ENCODE data around the gene SBNO1.

The SBNO1 gene

GRCh38 chr12:123404581-123404980 is 39.9 kb upstream of the SBNO1 start:
- Histone ChIP-seq H4K20me1 (ENCODE audit: control insufficient read depth, insufficient read depth, low read depth, low read length) (no peaks in the 10 kb centered on the region), H3K27ac (ENCODE audit: low read depth, low read length) (no peak overlapping the region), H3K4me1 (ENCODE audit: control insufficient read depth, low read length) (no peaks in the 10 kb centered on the region), H3K27me3 (ENCODE audit: control insufficient read depth, low read length) (no peaks in the 10 kb centered on the region), H3K4me3 (ENCODE audit: low read length) (no peak overlapping the region), H3F3A (ENCODE audit: control insufficient read depth, insufficient read depth) (no peaks in the 10 kb centered on the region), H3K9me3 (ENCODE audit: control insufficient read depth, insufficient read depth, low read length) (no peaks in the 10 kb centered on the region), H3K36me3 (ENCODE audit: control insufficient read depth, low read length) (peaks cover 52% of the 10 kb centered on the region), H3K9me2 (replicated peaks; ENCODE audit: control insufficient read depth, low read length) (no peaks in the 10 kb centered on the region), H3K79me2 (ENCODE audit: control insufficient read depth, low read length) (peaks cover 29% of the 10 kb centered on the region), H3K4me2 (ENCODE audit: low read length) (no peak overlapping the region)
- TF ChIP-seq, protein P1, sequence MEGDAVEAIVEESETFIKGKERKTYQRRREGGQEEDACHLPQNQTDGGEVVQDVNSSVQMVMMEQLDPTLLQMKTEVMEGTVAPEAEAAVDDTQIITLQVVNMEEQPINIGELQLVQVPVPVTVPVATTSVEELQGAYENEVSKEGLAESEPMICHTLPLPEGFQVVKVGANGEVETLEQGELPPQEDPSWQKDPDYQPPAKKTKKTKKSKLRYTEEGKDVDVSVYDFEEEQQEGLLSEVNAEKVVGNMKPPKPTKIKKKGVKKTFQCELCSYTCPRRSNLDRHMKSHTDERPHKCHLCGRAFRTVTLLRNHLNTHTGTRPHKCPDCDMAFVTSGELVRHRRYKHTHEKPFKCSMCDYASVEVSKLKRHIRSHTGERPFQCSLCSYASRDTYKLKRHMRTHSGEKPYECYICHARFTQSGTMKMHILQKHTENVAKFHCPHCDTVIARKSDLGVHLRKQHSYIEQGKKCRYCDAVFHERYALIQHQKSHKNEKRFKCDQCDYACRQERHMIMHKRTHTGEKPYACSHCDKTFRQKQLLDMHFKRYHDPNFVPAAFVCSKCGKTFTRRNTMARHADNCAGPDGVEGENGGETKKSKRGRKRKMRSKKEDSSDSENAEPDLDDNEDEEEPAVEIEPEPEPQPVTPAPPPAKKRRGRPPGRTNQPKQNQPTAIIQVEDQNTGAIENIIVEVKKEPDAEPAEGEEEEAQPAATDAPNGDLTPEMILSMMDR (IDR thresholded peaks at IDR 0.05; ENCODE audit: low read depth, low read length, poor library complexity, severe bottlenecking) = no peak
- TF ChIP-seq EZH2phosphoT487 (IDR thresholded peaks at IDR 0.05; ENCODE audit: borderline replicate concordance, low read length) = no peak

- Histone ChIP-seq H3K4me2 (ENCODE audit: low read length) (no peak overlapping the region), H3K79me2 (ENCODE audit: control insufficient read depth, low read length) (peaks cover 54% of the 10 kb centered on the region), H3K36me3 (ENCODE audit: control insufficient read depth, low read length) (peaks cover 65% of the 10 kb centered on the region), H4K20me1 (ENCODE audit: control insufficient read depth, insufficient read depth, low read depth, low read length) (no peaks in the 10 kb centered on the region), H3K9me2 (replicated peaks; ENCODE audit: control insufficient read depth, low read length) (no peaks in the 10 kb centered on the region), H3K9me3 (ENCODE audit: control insufficient read depth, insufficient read depth, low read length) (no peaks in the 10 kb centered on the region), H3K27me3 (ENCODE audit: control insufficient read depth, low read length) (no peaks in the 10 kb centered on the region), H3K27ac (ENCODE audit: low read depth, low read length) (no peak overlapping the region), H3K4me3 (ENCODE audit: low read length) (no peak overlapping the region), H3K4me1 (ENCODE audit: control insufficient read depth, low read length) (no peaks in the 10 kb centered on the region), H3F3A (ENCODE audit: control insufficient read depth, insufficient read depth) (no peaks in the 10 kb centered on the region)
- no peak for TF ChIP-seq EZH2phosphoT487 (IDR thresholded peaks at IDR 0.05; ENCODE audit: borderline replicate concordance, low read length)
- TF ChIP-seq, protein P1 (IDR thresholded peaks at IDR 0.05; ENCODE audit: low read depth, low read length, poor library complexity, severe bottlenecking) = no peak
These were observed 37.4 kb upstream of the SBNO1 start for GRCh38 chr12:123401753-123402683.

DNA sequence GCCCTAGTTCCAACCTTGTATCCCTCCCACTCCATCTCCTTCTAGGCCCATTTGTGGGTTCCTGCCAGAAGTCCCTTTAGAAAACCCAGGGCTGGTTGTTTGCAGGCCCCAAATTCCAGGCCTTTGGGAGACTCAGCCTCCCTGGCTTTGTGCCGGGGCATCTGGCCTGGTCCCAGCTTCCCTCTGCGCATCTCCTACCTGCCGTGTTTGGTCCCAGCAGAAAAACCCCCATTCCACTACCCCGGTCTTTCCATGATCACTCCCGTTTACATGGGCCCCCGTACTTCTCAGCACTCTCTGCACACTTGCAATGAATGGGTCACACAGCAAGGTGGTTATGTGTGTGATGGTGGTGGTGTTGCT is 34.6 kb upstream of the SBNO1 start:
- H3K36me3 ChIP-seq (ENCODE audit: control insufficient read depth, low read length) = peaks cover 72% of the 10 kb centered on the region
- no peaks in the 10 kb centered on the region for H3K9me3 ChIP-seq (ENCODE audit: control insufficient read depth, insufficient read depth, low read length)
- no peaks in the 10 kb centered on the region for H3F3A ChIP-seq (ENCODE audit: control insufficient read depth, insufficient read depth)
- no peak overlapping the region for H3K27ac ChIP-seq (ENCODE audit: low read depth, low read length)
- H3K9me2 ChIP-seq (replicated peaks; ENCODE audit: control insufficient read depth, low read length) = no peaks in the 10 kb centered on the region
- H3K4me3 ChIP-seq (ENCODE audit: low read length) = no peak overlapping the region
- H3K27me3 ChIP-seq (ENCODE audit: control insufficient read depth, low read length) = no peaks in the 10 kb centered on the region
- H4K20me1 ChIP-seq (ENCODE audit: control insufficient read depth, insufficient read depth, low read depth, low read length) = no peaks in the 10 kb centered on the region
- H3K4me2 ChIP-seq (ENCODE audit: low read length) = no peak overlapping the region
- TF ChIP-seq EZH2phosphoT487 (IDR thresholded peaks at IDR 0.05; ENCODE audit: borderline replicate concordance, low read length) = no peak
- TF ChIP-seq, protein P1 (IDR thresholded peaks at IDR 0.05; ENCODE audit: low read depth, low read length, poor library complexity, severe bottlenecking) = no peak
- H3K4me1 ChIP-seq (ENCODE audit: control insufficient read depth, low read length) = no peaks in the 10 kb centered on the region
- peaks cover 79% of the 10 kb centered on the region for H3K79me2 ChIP-seq (ENCODE audit: control insufficient read depth, low read length)

Data from DOHH2 (cell line).